ENCODE results near the gene KLK3.

DNA sequence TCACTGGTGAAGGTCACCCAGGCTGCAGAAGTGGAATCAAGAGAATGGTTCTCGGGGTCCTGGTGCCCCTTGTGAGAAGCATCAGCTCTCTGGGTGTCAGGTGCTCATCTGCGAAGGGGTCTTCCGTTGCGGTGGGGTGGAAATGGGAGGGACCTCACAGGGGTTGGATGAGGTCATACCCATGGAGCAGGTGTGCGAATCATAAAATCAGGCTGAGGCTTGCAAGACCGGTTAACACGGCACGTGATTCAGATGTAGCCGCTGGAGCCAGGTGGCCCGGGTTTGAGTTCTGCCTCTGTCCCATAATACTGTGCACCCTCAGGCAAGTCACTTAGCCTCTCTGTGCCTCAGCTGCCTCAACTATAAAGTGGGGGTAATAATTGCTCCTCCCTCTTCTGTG lies 17.4 kb upstream of the KLK3 start:
- TF ChIP-seq, protein P1, sequence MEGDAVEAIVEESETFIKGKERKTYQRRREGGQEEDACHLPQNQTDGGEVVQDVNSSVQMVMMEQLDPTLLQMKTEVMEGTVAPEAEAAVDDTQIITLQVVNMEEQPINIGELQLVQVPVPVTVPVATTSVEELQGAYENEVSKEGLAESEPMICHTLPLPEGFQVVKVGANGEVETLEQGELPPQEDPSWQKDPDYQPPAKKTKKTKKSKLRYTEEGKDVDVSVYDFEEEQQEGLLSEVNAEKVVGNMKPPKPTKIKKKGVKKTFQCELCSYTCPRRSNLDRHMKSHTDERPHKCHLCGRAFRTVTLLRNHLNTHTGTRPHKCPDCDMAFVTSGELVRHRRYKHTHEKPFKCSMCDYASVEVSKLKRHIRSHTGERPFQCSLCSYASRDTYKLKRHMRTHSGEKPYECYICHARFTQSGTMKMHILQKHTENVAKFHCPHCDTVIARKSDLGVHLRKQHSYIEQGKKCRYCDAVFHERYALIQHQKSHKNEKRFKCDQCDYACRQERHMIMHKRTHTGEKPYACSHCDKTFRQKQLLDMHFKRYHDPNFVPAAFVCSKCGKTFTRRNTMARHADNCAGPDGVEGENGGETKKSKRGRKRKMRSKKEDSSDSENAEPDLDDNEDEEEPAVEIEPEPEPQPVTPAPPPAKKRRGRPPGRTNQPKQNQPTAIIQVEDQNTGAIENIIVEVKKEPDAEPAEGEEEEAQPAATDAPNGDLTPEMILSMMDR (conservative IDR thresholded peaks at IDR 0.05; ENCODE audit: low read depth, low read length) = no peak
- TF ChIP-seq EZH2 (IDR thresholded peaks at IDR 0.05; ENCODE audit: low read length, unreplicated experiment) = no peak
